Cerebellar cortex (tissue), 1 donor: ENCODE data around the gene CEACAM5.

Experiments used
- DNase-seq: peaks from one replicate; pipeline ENCODE4 v3.0.0-alpha.2; 2015; ENCODE audit warnings: low spot score

CEACAM5 gene

DNA sequence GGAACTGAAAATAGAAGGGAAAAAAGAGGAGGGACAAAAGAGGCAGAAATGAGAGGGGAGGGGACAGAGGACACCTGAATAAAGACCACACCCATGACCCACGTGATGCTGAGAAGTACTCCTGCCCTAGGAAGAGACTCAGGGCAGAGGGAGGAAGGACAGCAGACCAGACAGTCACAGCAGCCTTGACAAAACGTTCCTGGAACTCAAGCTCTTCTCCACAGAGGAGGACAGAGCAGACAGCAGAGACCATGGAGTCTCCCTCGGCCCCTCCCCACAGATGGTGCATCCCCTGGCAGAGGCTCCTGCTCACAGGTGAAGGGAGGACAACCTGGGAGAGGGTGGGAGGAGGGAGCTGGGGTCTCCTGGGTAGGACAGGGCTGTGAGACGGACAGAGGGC, at the start of gene CEACAM5:
CEACAM5 (plus strand) TSS at position 146 of the 400 bp plus-strand sequence; CDS start at position 252, 106 bp downstream.
- no peak for DNase-seq

DNA sequence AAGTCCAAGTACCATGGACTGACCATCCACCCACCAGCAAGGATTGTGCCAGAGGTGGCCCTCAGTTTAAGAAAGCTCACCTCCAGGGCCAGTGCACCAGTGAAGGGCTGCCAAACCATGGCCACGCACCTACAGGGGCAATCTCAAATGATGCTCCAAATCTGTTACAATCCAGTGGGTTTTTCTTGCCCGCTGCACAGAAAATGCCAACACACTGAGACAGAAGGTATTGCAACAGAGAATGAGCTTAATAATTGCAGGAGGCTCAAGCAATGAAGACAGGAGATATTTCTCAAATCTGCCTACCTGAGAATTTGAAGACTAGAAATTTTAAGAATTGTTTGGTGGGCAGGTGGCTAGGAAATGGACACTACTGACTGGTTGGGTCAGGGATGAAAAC, 42.4 kb upstream of the CEACAM5 start:
- no peak for DNase-seq

DNA sequence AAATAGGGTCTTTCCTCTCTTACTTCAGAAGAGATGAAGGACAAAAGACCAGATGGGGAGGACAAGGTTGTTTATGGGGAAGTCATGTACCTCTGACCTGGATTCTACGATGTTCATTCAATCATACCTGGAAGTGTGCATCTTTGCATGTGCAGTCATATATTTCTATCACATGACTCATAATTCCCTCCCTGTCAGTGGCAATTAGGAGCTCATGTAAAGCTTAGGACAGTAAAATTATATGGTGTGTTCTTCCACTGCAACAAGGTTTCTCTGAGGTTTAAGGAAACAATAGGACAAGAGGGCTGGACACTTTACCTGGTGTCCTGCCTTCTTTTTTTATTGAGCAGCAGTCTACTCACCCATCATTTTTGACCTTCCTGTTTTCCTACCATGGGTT, 40.1 kb upstream of the CEACAM5 start:
- no peak for DNase-seq

DNA sequence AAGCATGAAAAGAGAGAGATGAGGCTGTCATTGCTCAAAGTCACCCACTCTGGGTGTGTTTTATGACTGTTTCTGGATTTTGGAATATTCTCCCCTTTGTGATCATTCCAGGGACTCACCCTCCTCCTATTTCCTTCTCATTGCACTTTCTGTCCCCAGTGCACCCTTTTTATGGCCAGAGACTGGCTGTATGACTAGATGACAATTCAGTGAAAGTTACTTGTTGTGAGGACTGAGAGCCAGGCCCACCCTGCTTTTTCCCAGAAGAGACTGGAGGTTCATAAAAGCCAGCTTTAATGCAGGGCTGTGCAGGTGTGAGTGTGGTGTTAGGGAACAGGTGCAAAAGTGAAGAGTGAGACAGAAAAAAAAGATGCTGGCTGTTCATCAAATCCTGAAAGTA, 37.7 kb upstream of the CEACAM5 start:
- DNase-seq = no peak

DNA sequence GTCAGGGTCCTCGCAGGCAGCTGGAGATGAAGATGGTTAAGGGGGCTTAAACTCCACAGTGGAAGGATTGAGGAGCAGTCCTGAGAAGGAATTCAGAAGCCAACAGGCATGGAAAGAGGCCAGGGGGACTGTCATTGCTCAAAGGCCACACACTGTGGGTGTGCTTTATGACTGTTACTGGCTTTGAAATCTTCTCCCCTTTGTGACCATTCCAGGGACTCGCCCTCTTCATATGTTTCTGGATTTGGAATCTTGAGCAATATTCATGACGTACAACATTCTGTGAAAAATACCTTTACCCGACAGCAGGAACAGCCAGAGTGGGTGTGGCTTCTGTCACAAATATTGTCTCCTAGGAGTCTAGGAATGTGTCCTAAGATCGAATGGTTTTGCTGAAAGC, 36.9 kb upstream of the CEACAM5 start:
- no peak for DNase-seq

DNA sequence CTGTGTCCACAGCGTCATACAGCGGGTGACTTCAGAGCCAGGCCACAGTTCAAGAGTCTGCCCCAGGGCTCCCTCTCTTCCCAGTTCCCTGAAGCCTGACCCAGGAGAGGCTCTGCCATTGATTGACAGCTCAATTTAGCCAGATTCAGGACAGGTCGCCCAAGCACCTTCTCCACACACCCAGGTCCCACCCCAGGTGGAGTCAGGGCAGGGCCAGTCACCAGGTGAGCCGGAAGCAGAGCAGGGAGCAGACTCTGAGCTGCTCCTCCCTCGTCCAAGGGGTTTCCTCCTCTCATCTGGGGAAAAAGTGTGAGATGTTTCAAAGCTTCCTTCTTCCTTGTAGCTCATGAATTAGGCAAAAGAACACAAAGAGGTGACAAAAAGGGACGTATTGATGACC, 26.0 kb upstream of the CEACAM5 start:
- DNase-seq = no peak

DNA sequence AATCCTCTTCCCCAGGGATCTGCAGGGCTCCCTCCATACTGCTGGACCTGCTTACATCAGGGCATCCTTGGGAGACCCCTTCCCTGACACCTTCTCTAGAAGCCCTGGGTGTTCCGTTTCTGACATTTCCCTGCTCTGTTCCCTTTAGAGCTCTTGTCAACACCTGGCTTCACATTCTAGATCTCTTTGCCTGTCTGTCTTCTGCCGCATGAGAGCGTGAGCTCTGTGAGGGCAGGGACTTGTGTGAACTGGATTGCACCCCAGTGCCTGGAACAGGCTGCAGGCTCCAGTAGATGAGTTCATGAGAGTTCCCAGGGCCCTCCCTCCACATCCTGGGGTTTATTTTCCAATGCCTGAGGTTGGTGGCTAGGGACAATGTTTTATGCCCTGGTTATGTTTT, 21.0 kb upstream of the CEACAM5 start:
- no peak for DNase-seq

DNA sequence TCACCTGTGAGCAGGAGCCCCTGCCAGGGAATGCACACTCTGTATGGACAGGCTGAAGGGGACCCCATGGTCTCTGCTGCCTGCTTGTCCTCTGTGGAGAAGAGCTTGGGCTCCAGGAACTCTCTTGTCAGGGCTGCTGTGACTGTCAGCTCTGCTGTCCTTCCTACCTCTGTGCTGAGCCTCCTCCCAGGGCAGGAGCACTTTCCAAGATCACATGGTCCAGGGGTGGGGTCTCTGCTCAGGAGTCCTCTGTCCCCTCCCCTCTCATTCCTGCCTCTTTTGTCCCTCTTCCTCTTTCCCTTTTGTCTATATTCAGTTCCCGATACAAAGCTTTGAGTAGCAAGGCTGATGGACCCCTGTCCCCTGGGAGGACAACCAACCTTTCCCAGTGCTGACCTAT, 20.3 kb upstream of the CEACAM5 start, which contains the start of gene CEACAM7:
CEACAM7 (minus strand) TSS at position 173 of the 400 bp plus-strand sequence; CDS start at position 68, 105 bp downstream.
- DNase-seq = no peak

DNA sequence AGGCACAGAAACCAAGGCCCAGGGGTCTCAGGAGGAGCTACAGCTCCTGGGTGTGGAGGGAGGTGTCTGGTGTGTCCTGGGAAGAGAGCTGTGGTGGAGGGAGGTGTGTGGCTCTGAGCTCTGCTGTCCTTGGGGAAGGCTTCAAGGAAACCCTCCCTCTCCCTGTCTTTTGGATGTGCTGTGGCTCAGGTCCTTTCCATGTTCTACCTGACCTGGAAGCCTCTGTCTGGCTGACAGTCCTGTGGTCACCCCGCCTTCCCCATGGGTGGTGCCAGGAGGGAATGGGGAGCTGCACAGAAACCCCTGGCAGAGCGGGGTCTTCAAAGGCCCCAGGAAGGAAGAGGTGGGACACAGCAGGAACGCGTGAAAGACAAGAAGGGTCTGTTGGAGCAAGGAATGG, 19.7 kb upstream of the CEACAM5 start:
- no peak for DNase-seq

DNA sequence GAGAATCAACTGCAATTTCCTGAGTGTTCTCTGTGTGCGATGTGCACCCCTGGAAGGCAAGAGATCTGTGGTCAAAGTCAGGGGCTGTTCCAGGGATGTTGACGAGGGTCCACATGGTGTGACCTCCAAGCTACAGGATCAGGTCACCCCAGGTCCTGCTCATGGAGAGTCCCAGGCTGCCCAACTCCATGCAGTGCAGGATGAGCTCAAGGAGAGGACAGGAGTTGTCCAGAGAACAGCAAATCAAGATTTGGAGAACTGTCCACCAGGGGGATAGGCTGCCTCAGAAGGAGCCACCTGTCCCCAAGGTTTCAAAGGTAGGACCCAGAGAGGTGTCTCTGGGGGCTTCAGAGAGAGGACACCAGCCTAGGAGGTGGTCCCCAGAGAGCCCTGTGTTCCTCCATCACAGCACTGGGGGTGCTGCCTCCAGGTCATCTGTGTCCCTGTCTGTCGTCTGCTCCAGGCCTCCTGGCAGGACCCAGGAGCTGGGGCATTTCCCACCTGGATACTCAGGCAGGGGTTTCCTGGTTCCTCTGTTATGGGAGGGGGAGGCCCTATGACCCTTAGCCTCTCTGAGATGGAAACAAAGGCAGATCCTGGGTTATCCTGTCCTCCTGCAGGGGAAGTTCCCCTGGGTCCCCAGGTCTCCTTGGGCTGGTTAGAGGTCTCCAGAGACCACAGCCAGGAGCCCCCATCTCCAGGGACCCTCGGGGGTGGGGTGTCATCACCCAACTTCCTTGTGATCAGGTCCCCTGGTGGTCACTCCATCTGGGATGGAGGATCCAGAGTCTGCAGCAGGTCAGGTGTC, 18.2 kb upstream of the CEACAM5 start:
- no peak for DNase-seq

DNA sequence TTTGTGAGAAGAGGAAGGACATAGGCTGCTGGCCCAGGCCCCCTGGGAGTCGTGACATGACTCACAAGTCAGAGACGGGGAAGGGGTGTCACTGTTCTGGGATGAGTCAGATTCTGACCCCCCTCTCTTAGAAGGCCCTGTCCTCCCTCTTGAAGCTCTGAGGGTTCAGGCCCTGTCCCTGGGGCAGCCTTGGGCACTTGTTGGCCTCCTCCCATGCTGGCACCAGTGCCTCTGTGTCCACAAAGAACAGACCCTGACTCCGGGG, 17.7 kb upstream of the CEACAM5 start:
- DNase-seq = no peak

DNA sequence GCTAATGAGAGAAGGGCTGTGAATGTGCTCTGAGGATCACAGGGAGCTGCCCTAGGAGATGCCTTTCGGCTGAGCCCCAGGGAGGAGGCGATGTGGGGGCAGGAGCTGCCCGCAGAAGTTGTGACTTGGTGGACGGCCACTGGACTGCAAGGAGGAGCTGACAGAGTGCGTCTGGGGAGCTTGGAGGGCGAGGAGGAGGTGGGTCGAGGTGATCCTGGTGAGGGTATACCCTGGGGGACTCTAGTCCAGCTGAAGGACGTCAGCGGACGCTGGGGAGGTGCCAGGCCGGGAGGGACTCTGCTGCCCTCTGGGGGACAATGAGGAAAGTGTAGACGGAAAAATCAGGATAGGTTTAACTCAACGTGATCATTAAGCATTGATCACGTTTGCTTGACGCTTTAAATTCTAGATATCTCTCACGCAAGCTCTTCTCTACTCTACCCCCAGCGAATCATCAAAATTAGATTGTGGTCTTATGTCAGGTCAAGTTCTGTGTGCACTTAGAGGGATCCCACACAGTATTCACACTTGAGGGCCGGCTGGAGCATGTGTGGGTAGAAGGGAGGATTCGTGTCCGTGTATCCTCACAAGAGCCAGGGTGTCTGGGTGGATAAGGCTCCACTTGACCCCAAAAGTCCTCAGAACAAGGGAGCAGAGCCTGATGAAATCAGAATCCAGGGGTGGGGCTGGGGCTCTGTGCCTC, 17.0 kb upstream of the CEACAM5 start:
- DNase-seq = no peak

DNA sequence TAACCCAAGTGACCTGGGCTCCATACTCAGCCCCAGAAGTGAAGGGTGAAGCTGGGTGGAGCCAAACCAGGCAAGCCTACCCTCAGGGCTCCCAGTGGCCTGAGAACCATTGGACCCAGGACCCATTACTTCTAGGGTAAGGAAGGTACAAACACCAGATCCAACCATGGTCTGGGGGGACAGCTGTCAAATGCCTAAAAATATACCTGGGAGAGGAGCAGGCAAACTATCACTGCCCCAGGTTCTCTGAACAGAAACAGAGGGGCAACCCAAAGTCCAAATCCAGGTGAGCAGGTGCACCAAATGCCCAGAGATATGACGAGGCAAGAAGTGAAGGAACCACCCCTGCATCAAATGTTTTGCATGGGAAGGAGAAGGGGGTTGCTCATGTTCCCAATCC, 14.2 kb upstream of the CEACAM5 start:
- no peak for DNase-seq

DNA sequence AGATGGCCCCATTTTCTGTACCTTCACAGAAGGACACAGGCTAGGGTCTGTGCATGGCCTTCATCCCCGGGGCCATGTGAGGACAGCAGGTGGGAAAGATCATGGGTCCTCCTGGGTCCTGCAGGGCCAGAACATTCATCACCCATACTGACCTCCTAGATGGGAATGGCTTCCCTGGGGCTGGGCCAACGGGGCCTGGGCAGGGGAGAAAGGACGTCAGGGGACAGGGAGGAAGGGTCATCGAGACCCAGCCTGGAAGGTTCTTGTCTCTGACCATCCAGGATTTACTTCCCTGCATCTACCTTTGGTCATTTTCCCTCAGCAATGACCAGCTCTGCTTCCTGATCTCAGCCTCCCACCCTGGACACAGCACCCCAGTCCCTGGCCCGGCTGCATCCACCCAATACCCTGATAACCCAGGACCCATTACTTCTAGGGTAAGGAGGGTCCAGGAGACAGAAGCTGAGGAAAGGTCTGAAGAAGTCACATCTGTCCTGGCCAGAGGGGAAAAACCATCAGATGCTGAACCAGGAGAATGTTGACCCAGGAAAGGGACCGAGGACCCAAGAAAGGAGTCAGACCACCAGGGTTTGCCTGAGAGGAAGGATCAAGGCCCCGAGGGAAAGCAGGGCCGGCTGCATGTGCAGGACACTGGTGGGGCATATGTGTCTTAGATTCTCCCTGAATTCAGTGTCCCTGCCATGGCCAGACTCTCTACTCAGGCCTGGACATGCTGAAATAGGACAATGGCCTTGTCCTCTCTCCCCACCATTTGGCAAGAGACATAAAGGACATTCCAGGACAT, 13.4 kb upstream of the CEACAM5 start:
- no peak for DNase-seq

DNA sequence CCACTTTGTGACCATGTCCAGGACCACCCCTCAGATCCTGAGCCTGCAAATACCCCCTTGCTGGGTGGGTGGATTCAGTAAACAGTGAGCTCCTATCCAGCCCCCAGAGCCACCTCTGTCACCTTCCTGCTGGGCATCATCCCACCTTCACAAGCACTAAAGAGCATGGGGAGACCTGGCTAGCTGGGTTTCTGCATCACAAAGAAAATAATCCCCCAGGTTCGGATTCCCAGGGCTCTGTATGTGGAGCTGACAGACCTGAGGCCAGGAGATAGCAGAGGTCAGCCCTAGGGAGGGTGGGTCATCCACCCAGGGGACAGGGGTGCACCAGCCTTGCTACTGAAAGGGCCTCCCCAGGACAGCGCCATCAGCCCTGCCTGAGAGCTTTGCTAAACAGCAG, 12.7 kb upstream of the CEACAM5 start:
- no peak for DNase-seq

DNA sequence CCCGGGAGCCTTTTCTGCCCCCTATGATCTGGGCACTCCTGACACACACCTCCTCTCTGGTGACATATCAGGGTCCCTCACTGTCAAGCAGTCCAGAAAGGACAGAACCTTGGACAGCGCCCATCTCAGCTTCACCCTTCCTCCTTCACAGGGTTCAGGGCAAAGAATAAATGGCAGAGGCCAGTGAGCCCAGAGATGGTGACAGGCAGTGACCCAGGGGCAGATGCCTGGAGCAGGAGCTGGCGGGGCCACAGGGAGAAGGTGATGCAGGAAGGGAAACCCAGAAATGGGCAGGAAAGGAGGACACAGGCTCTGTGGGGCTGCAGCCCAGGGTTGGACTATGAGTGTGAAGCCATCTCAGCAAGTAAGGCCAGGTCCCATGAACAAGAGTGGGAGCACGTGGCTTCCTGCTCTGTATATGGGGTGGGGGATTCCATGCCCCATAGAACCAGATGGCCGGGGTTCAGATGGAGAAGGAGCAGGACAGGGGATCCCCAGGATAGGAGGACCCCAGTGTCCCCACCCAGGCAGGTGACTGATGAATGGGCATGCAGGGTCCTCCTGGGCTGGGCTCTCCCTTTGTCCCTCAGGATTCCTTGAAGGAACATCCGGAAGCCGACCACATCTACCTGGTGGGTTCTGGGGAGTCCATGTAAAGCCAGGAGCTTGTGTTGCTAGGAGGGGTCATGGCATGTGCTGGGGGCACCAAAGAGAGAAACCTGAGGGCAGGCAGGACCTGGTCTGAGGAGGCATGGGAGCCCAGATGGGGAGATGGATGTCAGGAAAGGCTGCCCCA, 11.8 kb upstream of the CEACAM5 start:
- no peak for DNase-seq

DNA sequence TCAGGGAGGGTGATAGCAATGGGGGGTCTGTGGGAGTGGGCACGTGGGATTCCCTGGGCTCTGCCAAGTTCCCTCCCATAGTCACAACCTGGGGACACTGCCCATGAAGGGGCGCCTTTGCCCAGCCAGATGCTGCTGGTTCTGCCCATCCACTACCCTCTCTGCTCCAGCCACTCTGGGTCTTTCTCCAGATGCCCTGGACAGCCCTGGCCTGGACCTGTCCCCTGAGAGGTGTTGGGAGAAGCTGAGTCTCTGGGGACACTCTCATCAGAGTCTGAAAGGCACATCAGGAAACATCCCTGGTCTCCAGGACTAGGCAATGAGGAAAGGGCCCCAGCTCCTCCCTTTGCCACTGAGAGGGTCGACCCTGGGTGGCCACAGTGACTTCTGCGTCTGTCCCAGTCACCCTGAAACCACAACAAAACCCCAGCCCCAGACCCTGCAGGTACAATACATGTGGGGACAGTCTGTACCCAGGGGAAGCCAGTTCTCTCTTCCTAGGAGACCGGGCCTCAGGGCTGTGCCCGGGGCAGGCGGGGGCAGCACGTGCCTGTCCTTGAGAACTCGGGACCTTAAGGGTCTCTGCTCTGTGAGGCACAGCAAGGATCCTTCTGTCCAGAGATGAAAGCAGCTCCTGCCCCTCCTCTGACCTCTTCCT, 11.1 kb upstream of the CEACAM5 start:
- no peak for DNase-seq

DNA sequence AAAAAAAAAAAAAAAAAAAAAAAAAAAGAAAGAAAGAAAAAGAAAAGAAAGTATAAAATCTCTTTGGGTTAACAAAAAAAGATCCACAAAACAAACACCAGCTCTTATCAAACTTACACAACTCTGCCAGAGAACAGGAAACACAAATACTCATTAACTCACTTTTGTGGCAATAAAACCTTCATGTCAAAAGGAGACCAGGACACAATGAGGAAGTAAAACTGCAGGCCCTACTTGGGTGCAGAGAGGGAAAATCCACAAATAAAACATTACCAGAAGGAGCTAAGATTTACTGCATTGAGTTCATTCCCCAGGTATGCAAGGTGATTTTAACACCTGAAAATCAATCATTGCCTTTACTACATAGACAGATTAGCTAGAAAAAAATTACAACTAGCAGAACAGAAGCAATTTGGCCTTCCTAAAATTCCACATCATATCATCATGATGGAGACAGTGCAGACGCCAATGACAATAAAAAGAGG, 9.6 kb upstream of the CEACAM5 start:
- DNase-seq = no peak

DNA sequence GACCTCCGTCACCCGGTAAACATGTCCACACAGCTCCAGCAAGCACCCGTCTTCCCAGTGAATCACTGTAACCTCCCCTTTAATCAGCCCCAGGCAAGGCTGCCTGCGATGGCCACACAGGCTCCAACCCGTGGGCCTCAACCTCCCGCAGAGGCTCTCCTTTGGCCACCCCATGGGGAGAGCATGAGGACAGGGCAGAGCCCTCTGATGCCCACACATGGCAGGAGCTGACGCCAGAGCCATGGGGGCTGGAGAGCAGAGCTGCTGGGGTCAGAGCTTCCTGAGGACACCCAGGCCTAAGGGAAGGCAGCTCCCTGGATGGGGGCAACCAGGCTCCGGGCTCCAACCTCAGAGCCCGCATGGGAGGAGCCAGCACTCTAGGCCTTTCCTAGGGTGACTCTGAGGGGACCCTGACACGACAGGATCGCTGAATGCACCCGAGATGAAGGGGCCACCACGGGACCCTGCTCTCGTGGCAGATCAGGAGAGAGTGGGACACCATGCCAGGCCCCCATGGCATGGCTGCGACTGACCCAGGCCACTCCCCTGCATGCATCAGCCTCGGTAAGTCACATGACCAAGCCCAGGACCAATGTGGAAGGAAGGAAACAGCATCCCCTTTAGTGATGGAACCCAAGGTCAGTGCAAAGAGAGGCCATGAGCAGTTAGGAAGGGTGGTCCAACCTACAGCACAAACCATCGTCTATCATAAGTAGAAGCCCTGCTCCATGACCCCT, 9.0 kb upstream of the CEACAM5 start:
- no peak for DNase-seq

DNA sequence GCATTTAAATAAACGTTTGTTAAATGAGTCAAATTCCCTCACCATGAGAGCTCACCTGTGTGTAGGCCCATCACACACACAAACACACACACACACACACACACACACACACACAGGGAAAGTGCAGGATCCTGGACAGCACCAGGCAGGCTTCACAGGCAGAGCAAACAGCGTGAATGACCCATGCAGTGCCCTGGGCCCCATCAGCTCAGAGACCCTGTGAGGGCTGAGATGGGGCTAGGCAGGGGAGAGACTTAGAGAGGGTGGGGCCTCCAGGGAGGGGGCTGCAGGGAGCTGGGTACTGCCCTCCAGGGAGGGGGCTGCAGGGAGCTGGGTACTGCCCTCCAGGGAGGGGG, 8.5 kb upstream of the CEACAM5 start:
- DNase-seq = no peak
